Sigmoid colon (tissue), 7 donors: ENCODE measurements around the gene CBR3. TPM values are rescaled to one million over a fixed set of nuclear protein-coding genes. Genes with fewer than 3 reads are reported as not detected.
"Not testable (repeated sequence)": the region's sequence is repeated elsewhere in the genome, so short reads cannot be mapped to it uniquely, and the experiment has no call there.

Source experiments
- DNase-seq: peaks from one replicate; pipeline ENCODE4 v3.0.0-alpha.2; 2019
- H3K27ac ChIP-seq, 4 donors: fragments of 200-600 bp; sonication (generic); one replicate each; pipeline ENCODE4 v1.5.1; 2016 to 2019; ENCODE audit warnings: mild to moderate bottlenecking in 1 of 4
- H3K27me3 ChIP-seq, 3 donors: fragments of 200-600 bp; sonication (generic); one replicate each; pipeline ENCODE4 v1.5.1; 2019; ENCODE audit warnings: mild to moderate bottlenecking in 1 of 3
- H3K36me3 ChIP-seq, 4 donors: fragments of 200-600 bp; sonication (generic); one replicate each; pipeline ENCODE4 v1.5.1; 2016 to 2019
- H3K4me1 ChIP-seq, 4 donors: fragments of 200-600 bp; sonication (generic); one replicate each; pipeline ENCODE4 v1.5.1; 2017 to 2019
- H3K4me3 ChIP-seq, 4 donors: fragments of 200-600 bp; sonication (generic); one replicate each; pipeline ENCODE4 v1.5.1; 2017 to 2019; ENCODE audit warnings: mild to moderate bottlenecking in 2 of 4, moderate library complexity in 1 of 4
- H3K9me3 ChIP-seq, 4 donors: fragments of 200-600 bp in 3 of 4; sonication (generic) in 3 of 4; one replicate each; pipeline versions ENCODE4 v1.5.1 to v1.6.1; 2013 to 2019
- CTCF ChIP-seq, 4 experiments: fragments of 450-650 bp in 3 of 4; fragments of 200-600 bp in 1 of 4; IDR thresholded peaks; one replicate each; pipeline ENCODE4 v1.5.1; 2016 to 2019; ENCODE audit warnings: antibody characterized with exemption in 4 of 4, mild to moderate bottlenecking in 3 of 4, moderate library complexity in 2 of 4
- EP300 ChIP-seq, 4 donors: sonication (generic); formaldehyde crosslinking; IDR thresholded peaks; one replicate each; pipeline ENCODE4 v1.6.1; 2017; ENCODE audit warnings: antibody characterized with exemption in 4 of 4
- POLR2A ChIP-seq, 2 donors: fragments of 450-650 bp; IDR thresholded peaks; one replicate each; pipeline ENCODE4 v1.6.1; 2016; ENCODE audit warnings: antibody characterized with exemption in 2 of 2, mild to moderate bottlenecking in 2 of 2, moderate library complexity in 2 of 2
- POLR2AphosphoS5 ChIP-seq, 4 donors: sonication (generic); formaldehyde crosslinking; IDR thresholded peaks; one replicate each; pipeline ENCODE4 v1.6.1; 2017; ENCODE audit warnings: antibody characterized with exemption in 4 of 4
- WGBS, 2 donors: extraction: QIAGEN DNeasy Blood & Tissue Kit; methylation state at CpG; one replicate each; pipeline ENCODE4 v1.1.7; 2013; 5-methylcytosine and 5-hydroxymethylcytosine counted together
- intact Hi-C: fragments of 100-400 bp; cut with DNase I; formaldehyde crosslinking; loops from one replicate; pipeline ENCODE4 v1.15.1; 2023
- polyA plus RNA-seq, 3 donors: library from polyadenylated mRNA; stranded (reverse); fragments of 200-250 nt; gene quantifications; one replicate each; pipeline ENCODE4 v1.2.3, GENCODE V29; 2013
- total RNA-seq, 4 donors: library from RNA; depleted of rRNA; stranded (reverse); fragments of >200 nt; gene quantifications; one replicate each; pipeline ENCODE4 v1.1.0, GENCODE V29; 2016
- donor health status: healthy with polysubstance abuse.
- donor health status: Bipolar disorder and iron deficiency.
- donor health status: healthy.

CBR3 gene
- total and polyA plus RNA-seq, 7 donors: 2.3 to 17.8 (median 10.2) TPM

GRCh38 chr21:36141513-36141925 is 6.6 kb downstream of the CBR3 start:
- intact Hi-C loops: loop anchor here (5.0 kb wide), 2 partner anchors 71 to 121 kb away; no protein-coding TSS in a partner anchor
- peak; percentile 88 for DNase-seq
- Histone ChIP-seq H3K27me3 (no peaks in the 10 kb centered on the region), H3K4me3 (no peak overlapping the region), H3K27ac (no peak overlapping the region), H3K36me3 (peaks cover 0 to 4% (median 0%) of the 10 kb centered on the region in 4 donors), H3K4me1 (peaks cover 0 to 3% (median under 1%) of the 10 kb centered on the region in 4 donors), H3K9me3 (no peaks in the 10 kb centered on the region)
- TF ChIP-seq POLR2A (IDR thresholded peaks at IDR 0.05): peak in 1 of 2 donors; percentile 16
- peak; percentile 57 to 85 (median 78) for TF ChIP-seq CTCF (IDR thresholded peaks at IDR 0.05)
- TF ChIP-seq POLR2AphosphoS5 (IDR thresholded peaks at IDR 0.05): no peak
- 3 to 10% methylated on average over 6 of the region's 6 CpGs for WGBS, 2 donors

- H3K9me3 ChIP-seq, H3K36me3 ChIP-seq, H3K4me1 ChIP-seq, H3K27me3 ChIP-seq, DNase-seq, H3K27ac ChIP-seq, H3K4me3 ChIP-seq: not testable (repeated sequence)
- 82 to 89% methylated on average over 5 of the region's 6 CpGs for whole genome bisulfite sequencing, 2 donors
- intact Hi-C loops: loop anchor here (5.0 kb wide), 2 partner anchors 68 to 118 kb away; no protein-coding TSS in a partner anchor
Observed at GRCh38 chr21:36144233-36144632, 9.4 kb downstream of the CBR3 start.

GRCh38 chr21:36145259-36145658 is 10.4 kb downstream of the CBR3 start:
- H3K9me3 ChIP-seq: no peaks in the 10 kb centered on the region
- TF ChIP-seq POLR2AphosphoS5 (IDR thresholded peaks at IDR 0.05): no peak
- TF ChIP-seq EP300 (IDR thresholded peaks at IDR 0.05): no peak
- no peak for TF ChIP-seq CTCF (IDR thresholded peaks at IDR 0.05)
- no peak for TF ChIP-seq POLR2A (IDR thresholded peaks at IDR 0.05)
- no peak overlapping the region for H3K4me3 ChIP-seq
- intact Hi-C loops: no loop called here
- H3K27me3 ChIP-seq: no peaks in the 10 kb centered on the region
- WGBS, 2 donors: 47 to 58% methylated on average over 3 of the region's 3 CpGs
- peaks cover 0 to under 1% (median 0%) of the 10 kb centered on the region in 4 donors for H3K36me3 ChIP-seq
- no peak for DNase-seq
- peaks cover 0 to 9% (median 5%) of the 10 kb centered on the region in 4 donors for H3K4me1 ChIP-seq
- H3K27ac ChIP-seq: no peak overlapping the region

- H3K4me1 ChIP-seq: peaks cover 0 to 16% (median 11%) of the 10 kb centered on the region in 4 donors
- intact Hi-C loops: no loop called here
- no peaks in the 10 kb centered on the region for H3K9me3 ChIP-seq
- no peak overlapping the region for H3K27ac ChIP-seq
- H3K36me3 ChIP-seq: no peaks in the 10 kb centered on the region
- H3K27me3 ChIP-seq: no peaks in the 10 kb centered on the region
- no peak for TF ChIP-seq POLR2A (IDR thresholded peaks at IDR 0.05)
- no peak for TF ChIP-seq POLR2AphosphoS5 (IDR thresholded peaks at IDR 0.05)
- no peak for TF ChIP-seq EP300 (IDR thresholded peaks at IDR 0.05)
- H3K4me3 ChIP-seq: no peak overlapping the region
- 92 to 94% methylated on average over 5 of the region's 5 CpGs for WGBS, 2 donors
- DNase-seq: no peak
Observed at GRCh38 chr21:36147911-36148310, 13.0 kb downstream of the CBR3 start.

DNA sequence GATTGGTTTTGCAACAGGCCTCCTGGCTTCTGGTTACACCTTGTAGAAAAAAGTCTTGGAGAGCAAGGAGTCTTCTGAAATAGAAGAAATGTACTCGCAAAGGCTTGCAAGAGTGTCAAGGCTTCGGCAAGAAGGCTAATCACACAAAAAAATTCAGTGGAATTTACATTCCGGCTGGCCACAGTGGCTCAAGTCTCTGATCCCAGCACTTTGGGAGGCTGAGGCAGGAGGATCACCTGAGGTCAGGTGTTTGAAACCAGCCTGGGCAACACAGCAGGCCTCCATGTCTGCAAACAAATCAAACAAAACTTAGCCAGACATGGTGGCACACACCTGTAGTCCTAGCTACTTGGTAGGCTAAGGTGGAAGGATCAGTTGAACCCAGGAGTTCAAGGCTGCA is 14.0 kb downstream of the CBR3 start:
- Histone ChIP-seq H3K27ac (no peak overlapping the region), H3K27me3 (no peaks in the 10 kb centered on the region), H3K9me3 (no peaks in the 10 kb centered on the region), H3K36me3 (no peaks in the 10 kb centered on the region), H3K4me1 (peaks cover 0 to 16% (median 11%) of the 10 kb centered on the region in 4 donors), H3K4me3 (no peak overlapping the region)
- no peak for DNase-seq
- WGBS, 2 donors: 96 to 97% methylated on average over 3 of the region's 3 CpGs
- intact Hi-C loops: no loop called here
- no peak for TF ChIP-seq POLR2AphosphoS5 (IDR thresholded peaks at IDR 0.05)
- TF ChIP-seq EP300 (IDR thresholded peaks at IDR 0.05): no peak
- TF ChIP-seq CTCF (IDR thresholded peaks at IDR 0.05): no peak
- no peak for TF ChIP-seq POLR2A (IDR thresholded peaks at IDR 0.05)
